ENCODE data around the gene HCRTR1.

DNA sequence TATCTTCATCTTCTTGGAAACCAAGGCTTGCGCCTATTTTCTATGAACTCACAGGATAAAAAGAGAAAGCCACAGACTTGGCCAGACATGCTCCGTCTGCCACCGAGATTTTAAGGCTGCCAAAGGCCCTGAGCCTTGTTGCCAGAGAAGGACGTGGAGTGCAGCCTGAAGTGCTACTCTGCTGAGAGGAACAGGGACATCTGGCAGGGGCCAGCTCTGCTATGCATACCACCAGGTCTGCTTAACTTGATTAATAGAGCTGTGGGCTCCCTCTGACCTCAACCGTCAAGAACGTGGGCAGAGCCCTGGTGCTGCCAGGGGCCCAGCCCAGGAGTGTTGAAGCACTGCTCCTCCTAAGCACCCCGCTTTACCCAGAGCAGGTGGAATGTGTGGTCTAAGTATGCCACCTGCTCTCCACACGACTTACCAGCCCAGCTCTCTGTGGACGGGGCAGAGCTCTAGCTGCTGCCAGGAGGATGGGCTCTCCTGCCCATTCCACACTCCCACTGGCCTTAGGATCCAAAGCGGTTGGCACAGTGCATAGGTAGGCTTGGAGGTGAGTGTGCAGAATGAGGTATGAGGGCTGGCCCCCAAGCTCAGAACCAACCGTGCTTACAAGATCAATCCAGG lies 10.6 kb downstream of the HCRTR1 start:
- TF ChIP-seq POLR2A (IDR thresholded peaks at IDR 0.05; ENCODE audit: low read length) (no peak), GATA1 (IDR thresholded peaks at IDR 0.05; ENCODE audit: low read depth, low read length) (no peak)

Data from erythroblast (primary cell).